Stimulated activated CD8-positive, alpha-beta memory T cell treated with anti-CD3 and anti-CD28 coated beads, Interleukin-4, amount 100 ng/mL, for 48 hours (primary cell): ENCODE measurements around the gene GSG1L.

ENCODE experiments used
- DNase-seq: peaks from one replicate; pipeline ENCODE4 v3.0.0-alpha.2; 2020

Gene GSG1L

DNA sequence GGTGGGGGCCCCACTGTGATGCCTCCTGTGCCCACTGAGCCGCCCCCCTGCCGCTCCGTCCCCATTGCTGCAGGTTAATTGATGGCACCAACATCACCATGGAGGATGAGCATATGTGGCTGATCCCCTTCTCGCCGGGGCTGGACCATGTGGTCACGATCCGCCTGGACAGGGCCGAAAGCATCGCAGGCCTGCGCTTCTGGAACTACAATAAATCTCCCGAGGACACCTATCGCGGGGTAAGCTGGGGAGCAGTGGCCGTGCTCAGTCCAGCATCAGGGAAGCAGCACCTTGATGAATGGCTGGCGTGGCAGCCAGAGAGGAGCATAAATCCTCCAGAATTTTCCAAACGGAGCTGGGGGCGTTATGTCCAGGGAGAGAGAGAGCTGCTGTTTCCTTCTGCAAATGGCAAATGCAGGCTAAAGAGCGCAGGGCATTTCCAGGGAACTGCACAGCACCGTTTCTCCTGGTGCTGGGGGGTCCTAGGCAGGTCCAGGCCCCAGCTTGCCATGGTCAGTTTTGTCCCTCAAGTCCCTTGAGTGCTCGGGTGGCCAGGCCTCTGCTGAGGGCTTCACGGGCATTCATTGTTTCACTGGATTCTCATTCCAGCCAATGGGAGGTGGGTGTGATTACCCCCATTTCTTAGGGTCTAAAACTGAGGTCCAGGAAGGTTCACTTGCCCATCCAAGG, 297.1 kb downstream of the GSG1L start:
- DNase-seq, result no peak

DNA sequence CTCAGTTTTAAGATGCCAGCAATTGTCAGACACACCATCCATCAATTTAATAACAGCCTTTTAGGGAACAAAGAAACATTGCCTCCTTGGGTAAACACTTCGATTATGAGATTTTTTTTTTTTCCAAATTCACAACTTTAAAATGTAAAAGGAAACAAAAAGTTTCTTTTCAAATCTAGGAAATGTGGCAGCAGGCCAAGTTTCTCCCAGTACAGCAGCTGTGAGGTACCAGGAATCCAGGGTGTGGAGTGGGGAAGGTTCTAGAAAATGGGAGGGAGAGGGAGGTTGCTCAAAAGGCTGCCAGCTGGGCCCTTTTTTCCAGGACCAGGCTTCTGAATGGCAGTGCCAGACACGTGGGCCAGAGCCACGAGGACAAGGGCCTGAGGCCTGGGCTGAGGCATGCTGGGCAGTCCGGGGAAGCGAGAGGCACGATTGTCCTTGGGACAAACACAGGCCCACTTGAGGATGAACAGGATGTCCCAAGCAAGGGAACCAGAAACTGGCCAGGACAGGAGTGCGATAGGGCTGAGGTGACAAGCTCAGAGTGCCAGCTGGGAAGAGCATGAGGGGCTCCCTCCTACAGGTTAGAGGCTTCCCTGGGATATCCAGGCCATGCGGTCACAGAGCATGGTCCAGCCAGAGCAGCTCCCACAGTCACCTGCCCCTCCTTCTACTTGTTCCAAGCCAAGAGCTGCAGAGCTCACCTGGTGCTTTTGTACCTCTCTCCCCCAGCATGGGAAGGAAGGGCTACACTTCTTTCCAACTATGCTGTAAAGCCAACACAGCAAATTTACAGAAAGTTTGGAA, 298.4 kb downstream of the GSG1L start:
- DNase-seq, result no peak

DNA sequence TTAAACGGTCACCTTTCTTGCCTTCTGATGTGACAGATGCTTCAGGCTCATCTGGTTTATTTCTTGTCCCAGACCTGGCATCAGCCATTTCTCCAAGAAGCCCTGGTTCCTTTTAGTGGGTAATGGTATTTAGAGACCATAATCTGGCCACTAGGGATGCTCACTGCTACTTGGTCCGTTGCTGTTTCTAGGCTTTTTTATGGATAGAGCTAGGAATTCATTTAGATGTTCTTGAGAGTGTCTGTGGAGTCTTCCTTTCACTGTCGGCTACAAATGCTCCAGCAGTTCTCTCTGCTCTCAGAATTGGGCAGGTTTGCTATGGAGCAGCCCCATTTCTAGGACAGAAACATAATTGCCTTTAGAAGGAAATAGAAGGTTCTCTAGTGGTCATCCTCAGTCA, 299.1 kb downstream of the GSG1L start:
- no peak for DNase-seq

DNA sequence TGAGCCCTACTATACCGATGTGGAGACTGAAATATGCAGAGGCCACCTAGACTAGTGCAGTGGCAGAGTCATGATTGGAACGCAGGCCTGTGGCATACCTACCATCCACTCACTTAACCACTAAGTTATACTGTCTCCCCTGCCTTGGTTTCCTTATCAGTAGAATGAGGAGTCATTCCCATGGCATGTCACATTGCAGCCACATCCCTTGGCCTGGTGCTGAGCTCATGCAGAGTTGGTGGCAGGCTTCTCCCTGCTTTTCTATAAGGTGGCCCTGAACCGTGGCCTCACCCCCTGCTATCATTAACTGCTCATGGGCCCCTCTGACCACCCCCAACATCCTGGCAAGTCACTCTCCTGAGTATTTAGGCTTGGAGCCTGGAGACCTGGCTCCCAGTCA, 301.1 kb downstream of the GSG1L start:
- no peak for DNase-seq

DNA sequence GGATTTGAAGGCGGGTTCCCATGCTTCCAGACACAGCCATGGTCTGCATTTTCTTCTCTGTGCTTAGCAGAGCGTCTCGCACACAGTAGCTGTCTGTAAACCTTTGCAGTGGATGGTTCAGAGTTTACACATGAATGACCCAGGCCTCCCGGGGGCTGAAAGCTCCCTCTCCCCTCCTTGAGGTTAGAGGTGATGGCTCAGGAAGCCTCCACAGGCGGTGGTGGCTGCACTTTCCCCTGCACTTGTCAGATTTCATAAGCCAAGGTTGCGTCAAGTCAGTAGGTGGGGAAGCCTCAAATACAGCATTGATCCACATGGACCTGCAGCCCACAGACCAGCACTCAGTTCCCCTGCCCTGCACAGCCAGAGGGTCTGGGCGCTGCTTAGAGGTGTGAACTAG, 301.7 kb downstream of the GSG1L start:
- no peak for DNase-seq

DNA sequence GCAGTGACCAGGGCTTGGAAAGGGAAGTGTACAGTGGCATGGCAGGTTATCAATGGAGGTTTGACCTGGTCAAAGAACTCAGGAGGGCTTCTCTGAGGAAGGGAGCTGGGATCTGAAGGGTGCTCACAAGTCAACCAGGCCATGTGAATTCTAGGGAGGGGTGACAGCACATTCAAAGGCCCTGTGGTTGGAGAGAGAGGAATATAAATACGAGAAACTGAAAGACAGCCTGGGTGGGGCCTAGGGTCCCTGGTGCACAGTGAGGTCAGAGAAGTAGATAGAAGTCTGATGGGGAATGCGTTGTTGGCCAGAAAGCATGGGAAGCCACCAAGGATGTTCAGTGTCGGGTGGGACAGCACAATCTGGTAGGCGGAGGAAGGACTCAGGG, 302.7 kb downstream of the GSG1L start:
- no peak for DNase-seq

DNA sequence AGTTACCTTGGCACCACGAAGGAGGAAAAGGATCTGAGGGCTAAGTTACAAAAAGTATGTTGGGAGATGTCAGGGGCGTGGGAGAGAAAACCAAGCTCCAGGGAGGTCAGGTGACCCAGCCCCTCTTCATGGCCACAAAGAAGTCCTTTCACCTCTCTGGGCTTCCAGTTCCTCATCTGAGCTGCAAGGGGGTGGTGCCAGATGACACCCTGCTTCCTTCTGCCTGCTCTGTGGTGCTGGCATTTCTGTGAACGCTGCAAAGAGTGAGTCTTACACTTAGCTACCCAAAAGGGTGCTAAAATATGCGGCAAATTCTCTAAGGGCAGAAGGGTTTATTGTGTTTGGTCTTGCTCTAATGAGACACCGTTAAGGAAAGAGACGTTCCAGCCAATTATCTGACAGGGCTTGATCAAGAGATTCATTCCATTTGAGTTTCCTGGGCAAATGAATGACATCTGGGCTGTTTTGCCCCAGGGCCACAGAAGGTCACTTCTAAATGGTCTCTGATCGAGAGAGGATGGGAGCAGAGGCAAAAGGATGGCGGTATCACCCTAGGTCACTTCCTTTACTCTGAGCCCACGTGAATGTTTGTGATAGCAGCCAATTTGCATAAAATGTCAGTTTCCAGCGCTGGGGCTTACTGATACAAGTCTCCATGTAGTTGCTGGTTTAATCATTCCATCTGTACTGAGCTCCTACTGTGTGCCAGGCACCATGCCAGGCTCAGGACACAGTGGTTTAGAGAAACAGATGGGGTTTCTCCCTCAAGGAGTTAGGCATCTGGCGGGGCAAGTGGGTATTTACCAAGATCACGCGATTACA, 303.3 kb downstream of the GSG1L start:
- no peak for DNase-seq

DNA sequence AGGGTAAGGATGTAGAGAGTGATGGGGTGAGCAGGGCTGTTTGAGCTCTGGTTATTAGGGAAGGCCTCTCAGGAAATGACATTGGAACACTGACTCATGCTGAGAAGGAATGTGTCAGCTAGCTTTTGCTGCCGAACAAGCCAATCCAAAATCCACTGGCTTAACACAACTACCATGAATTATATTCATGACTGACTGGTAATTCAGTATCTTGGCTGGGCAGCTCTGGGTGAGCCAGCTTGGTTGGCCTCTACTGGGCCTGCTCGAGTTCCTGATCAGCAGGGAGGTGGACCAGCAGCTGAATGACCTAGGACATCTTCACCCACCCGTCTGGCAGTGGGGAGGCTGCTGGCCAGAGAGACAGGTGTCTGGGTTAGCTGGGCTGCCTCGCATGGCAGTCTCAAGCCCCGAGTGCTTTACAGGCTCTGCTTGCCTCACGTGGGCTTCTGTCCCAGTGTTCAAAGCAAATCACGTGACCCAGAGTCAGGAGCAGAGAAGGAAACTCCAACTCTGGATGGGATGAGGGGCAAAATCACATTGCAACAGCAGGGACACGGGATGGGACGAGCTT, 304.1 kb downstream of the GSG1L start:
- no peak for DNase-seq

DNA sequence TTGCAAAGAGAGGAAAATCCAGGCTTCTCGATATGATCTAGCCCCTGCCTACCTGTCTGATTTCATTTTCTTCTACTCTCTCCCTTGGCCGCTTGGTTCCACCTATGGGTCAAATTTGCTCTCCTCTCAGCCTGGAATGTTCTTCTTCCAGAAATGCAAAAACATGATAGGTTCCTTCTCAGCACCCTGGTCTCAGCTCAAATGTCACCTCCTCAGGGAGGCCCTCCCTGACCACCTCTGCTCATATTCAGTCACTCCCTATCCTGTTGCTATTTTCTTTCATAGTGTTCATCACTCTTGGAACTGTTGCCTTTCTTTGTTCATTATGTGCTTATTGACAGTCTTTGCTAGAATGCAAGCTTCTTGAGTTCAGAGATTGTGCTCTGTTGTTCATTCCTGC, 305.0 kb downstream of the GSG1L start:
- no peak for DNase-seq

DNA sequence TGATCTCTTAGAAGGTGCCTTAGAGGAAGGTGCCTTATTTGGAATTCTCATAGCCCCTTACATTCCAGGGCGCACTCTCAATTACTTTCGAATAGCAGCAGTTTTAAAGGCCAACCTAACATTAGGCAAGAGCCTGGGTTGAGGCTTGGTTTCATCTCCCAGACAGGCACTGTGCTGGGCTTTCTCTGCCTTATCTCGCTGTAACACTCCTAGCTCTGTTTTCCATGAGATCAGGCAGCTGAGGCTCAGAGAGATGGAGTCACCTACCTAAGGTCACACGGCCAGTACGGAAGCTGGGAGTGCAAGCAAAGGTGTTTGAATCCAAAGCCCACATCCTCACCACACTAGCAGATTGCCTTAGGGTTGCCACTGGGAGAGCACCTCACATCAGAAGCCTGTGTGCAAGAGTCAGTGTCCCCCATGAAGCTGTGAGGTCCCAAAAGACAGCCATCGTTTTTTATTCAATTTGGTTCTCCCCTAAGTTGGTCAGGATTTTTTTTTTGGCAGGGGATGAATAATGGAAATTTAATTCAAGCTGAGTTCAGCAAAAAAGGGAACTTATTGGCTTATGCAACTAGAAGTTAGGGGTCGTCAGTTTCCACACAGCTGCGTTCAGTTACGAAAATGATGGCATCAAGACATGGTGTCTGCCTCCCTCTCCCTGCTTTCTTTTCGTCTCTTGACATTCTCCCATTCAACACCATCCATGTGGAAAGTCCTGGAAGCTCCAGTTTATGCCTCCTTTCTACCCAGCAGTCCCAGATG, 307.1 kb downstream of the GSG1L start:
- DNase-seq, result no peak

DNA sequence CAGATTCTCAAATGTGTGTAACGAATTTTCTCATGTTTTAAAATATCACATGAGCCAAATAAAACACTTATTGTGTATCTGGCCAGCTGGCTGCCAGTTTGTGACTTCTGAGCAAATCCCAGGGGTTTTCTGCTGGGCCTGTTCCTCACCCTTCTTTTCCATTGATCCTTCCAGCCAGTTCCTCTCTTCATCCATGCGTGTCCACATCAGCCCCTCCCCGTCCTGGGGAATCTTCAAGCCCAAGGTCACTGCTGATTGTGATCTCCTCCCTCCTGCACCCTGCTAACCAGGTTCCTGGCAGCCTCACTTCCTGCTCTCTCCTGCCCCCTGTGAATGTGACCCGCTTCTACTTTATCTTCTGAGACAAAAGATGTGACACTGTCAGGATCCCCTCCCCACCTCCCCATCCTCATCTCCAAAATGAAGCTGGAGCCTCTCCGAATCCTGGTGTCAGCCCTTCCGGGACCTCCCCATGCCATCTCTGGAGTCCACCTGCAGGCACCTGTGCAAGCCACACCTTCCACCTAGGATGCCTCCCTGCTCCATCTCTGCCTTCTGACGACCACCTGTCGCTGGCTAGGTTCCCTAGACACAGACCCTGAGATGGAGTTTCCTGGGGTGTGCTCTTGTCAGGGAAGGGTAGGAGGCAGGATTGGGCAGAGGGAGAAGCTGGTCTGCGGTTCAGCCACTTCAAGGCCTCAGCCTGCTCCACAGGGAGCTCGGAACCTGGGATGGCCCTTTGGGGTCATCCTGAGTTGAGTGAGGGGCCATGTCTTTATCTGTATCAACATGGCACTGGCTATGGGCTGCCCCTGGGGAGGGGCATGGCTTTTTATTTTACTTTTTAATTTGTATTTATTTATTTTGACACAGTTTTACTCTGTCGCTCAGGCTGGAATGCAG, 308.5 kb downstream of the GSG1L start:
- DNase-seq, result no peak

DNA sequence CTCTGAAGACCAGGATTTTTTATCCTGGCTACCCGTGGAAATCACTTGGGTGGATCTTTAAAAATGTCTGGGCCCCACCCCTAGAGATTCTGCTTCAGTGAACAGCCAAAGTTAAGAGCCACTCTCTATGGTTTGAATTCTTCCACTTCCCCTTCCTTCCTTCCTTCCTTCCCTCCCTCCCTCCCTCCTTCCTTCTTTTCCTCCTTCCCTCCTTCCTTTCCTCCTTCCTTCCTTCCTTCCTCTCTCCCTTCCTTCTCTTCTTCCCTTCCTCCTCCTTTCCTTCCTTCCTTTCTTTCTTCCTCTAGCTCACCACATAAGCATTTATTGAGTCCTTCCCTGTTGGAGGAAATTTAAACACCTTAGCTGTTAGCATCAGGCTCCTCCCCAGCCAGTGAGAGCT, 310.0 kb downstream of the GSG1L start:
- DNase-seq, result no peak

DNA sequence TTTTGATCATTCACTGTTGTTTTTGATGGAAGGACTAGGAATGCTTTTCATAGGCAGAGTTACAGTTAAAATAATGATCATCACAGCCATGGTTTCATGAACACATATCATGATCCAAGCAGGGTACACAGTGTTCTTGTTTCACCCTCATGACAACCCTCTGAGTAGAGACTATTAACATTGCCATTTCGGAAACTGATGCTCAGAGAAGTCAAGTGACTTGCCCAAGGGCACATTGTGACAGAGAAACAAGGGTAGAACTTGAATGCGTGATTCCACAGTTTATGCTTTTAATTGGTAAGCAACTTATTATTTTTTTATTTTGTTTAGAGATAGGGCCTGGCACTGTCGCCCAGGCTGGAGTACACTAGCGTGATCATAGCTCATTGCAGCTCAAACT, 311.3 kb downstream of the GSG1L start:
- DNase-seq, result no peak

DNA sequence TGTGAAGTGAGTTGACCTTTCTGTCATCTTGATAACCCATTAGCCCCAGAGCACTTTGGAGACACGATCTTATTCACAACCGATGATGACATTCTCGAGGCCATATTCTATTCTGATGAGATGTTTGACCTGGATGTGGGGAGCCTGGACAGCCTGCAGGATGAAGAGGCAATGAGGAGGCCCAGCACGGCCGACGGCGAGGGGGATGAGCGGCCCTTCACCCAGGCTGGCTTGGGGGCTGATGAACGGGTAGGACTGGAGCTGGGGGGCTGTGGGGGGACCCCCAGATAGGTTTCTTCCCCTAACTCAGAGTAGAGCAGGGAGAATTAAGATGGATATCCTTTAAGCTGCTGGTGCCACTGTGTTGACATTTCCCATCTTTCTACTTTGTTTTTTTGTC, 311.8 kb downstream of the GSG1L start:
- DNase-seq, result no peak

DNA sequence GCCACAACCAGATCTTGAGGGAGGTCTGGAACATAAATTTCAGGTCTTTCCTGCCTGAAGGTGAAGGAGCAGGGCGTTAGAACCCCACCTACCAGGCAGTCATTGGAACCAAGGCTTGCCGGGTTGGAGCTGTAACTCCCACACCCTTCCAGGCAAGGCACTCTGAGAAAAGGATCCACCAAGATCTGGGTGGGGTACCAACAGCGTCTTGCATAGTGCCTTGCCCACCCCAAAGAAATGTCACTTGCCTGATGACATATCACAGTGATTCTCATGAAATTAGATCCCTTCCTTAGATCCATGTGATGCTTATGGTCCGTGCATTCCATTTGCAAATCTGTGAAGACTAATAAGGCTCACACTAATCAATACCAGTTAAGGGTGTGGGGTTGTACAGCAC, 312.3 kb downstream of the GSG1L start:
- no peak for DNase-seq

DNA sequence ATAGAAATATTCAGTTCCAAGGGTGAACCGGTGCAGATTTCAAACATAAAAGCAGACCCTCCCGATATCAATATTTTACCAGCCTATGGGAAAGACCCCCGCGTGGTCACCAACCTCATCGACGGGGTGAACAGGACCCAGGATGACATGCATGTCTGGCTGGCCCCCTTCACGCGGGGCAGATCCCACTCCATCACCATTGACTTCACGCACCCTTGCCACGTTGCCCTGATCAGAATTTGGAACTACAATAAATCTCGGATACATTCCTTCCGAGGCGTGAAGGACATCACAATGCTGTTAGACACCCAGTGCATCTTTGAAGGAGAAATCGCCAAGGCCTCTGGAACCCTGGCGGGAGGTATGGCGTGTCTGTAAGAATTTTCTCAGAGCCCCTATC, 313.6 kb downstream of the GSG1L start:
- no peak for DNase-seq

DNA sequence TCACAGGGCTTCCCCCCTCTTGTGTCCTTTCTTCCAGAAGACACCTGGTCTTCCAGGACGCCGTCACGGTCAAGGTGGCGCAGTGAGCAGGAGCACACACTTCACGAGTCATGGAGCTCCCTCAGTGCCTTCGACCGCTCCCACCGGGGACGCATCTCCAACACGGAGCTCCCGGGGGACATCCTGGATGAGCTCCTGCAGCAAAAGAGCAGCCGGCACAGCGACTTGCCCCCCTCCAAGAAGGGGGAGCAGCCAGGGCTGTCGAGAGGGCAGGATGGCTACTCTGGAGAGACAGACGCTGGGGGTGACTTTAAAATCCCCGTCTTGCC, 314.0 kb downstream of the GSG1L start:
- no peak for DNase-seq

DNA sequence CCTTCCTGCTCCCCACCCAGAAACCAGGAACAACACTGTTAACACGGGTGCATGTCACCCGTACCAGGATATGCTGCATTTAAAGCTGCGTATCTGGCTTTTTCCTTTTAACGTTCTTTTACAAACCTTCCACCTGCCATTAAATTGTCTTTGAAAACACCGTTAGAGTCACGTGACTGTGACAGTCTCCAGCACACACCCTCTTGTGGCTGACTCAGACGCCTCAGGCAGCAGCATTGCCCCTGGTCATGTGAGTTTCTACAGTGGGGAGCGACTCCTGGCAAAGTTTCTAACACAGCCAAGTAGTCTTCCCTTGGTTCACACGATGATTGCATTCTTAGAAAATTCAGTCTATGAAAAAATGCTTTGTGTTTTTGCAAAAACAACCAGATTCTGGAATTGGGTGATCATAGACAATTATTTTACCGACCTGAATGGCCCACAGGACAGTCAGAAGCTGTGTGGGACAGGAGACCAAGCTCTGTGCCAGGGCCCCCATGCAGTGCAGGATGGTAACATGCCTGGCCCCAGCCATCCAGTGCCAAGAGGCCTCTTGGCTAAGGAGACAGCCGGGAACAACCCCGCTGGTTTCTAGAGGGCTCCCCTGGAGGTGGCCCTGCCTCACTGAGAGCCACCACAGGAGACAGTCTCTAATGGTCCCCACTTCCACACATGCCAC, 314.5 kb downstream of the GSG1L start:
- DNase-seq, result peak; percentile 32

DNA sequence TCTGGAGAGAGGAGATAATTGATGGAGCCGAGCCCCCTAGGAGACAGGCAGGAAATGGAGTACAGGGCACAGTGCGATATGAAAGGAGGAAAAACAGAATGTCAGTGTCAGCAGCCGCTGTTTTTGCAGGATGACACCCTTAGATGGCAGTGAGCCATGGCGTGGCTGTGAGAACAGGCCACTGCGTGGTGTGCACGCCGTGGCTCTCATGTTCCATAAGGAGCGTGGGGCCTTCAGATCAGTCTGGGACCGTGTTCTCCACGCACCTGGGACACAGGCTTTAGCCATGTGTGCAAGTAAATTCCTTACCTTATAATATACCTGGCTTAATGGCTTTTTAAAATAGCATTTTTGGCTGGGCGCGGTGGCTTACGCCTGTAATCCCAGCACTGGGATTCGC, 315.6 kb downstream of the GSG1L start:
- DNase-seq, result no peak

DNA sequence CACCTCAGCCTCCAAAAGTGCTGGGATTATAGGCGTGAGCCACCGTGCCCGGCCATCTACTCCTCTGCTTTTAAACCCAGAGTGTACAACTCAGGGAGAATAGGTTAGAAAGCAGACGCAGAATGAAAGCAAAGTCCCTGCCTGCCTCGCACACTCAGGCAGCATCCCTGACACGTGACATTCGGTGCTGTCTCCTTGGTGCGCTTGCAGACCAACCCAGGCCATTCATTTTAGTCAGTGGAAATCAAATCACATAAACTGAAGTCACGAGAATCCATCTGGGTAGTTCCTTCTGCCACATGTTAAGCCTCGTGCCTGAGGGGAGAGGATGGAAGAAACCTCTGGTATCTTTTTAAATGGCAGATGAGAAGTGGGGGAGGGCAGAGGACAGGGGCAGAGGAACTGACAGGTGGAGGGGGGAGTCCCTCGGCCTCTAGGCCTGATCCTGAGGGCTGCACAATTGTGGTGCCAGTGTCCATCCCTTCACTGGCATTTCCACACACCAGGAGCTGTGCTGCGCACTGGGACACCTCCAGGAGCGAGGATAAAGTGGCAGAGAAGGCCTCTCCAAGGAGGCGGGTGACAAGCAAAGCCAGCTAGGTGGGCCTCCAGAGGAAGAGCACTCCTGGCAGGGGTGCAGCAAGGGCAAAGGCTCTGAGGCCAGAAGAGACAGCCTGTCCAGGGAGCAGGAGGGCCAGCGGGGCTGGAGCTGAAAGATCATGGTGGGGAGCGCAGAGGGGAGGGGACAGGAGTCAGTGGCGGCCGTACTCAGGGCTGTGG, 317.2 kb downstream of the GSG1L start:
- DNase-seq, result no peak
